Measurements from ENCODE around the gene ACTN1.
A peak's percentile ranks its signal among the peaks of the same experiment; 100 is the strongest.

The ACTN1 gene

DNA sequence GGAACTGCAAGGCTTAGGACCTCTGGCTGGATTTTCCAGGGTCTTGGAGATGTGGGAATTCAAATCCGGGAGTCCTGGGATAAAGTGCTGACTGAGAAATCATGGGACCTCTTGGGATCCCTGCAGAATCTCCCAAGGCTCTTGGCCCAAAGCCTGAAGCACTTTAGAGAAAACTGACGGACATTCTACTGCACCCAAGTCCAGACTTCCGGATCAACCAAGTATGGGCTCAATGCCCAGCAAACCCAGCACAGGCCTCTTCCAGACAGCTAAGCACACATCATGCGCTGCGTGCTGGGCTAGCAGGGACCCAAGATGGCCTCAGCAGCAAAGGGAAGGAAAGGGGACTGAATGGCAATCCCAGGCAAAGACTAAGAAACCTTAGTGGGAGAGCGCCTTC lies 85.0 kb downstream of the ACTN1 start:
- Mint-ChIP-seq H3K9me3 (peaks cover 0 to 7% of the 10 kb centered on the region in 2 donors), H3K4me1 (ENCODE audit: low read depth in 2 of 2) (peaks cover 7 to 12% of the 10 kb centered on the region in 2 donors), H3K27me3 (no peaks in the 10 kb centered on the region), H3K36me3 (ENCODE audit: insufficient read depth) (peaks cover 7% of the 10 kb centered on the region), H3K27ac (no peak overlapping the region), H3K4me3 (no peak overlapping the region)
- ATAC-seq (replicated peaks) (no peak), DNase-seq (no peak)

DNA sequence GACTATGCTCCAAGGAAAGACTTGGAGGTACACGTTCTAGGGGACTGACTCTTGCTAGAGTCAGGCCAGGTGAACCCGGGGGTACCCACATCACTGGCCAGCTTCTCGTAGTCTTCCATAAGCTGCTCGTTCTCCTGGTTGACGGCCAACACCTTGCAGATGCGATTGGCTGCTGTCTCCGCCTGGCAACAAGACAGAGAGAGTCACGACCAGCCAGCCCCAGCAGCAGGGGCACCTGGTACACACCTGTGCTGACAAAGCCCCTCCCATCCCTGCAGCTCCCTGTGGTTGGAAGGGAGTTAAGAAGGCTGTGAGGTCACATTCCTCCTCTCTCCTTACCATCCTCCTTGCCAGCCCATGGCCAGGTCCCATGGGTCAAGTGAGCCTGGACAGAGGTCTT lies 85.5 kb downstream of the ACTN1 start:
- ATAC-seq (replicated peaks) (no peak), DNase-seq (no peak)
- Mint-ChIP-seq H3K27ac (no peak overlapping the region), H3K4me3 (no peak overlapping the region), H3K9me3 (peaks cover 0 to 1% of the 10 kb centered on the region in 2 donors), H3K36me3 (ENCODE audit: insufficient read depth) (peaks cover 1% of the 10 kb centered on the region), H3K27me3 (no peaks in the 10 kb centered on the region), H3K4me1 (ENCODE audit: low read depth in 2 of 2) (peaks cover 2 to 11% of the 10 kb centered on the region in 2 donors)

DNA sequence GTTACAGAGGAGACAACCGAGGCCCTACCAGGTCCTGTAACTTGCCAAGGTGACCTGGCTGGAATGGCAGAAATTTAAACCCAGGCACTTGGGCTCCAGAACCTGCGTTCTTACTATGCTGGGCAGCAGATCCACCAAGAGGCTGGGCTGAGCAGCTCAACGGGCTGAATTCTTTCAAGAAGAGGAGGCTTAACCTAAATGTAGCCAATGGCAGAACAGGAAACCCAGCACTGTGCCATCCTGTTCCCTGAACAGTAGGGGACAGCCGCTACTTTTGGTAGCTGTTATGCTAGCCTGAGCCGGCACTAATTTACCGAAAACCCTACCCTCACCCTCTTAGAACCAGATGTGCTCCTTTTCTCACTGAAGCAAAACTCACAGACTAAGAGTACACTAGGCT lies 86.1 kb downstream of the ACTN1 start:
- H3K9me3 Mint-ChIP-seq = no peaks in the 10 kb centered on the region
- H3K27me3 Mint-ChIP-seq = no peaks in the 10 kb centered on the region
- DNase-seq (no peak), ATAC-seq (replicated peaks) (no peak)
- no peak overlapping the region for H3K27ac Mint-ChIP-seq
- no peak overlapping the region for H3K4me3 Mint-ChIP-seq
- no peaks in the 10 kb centered on the region for H3K36me3 Mint-ChIP-seq (ENCODE audit: insufficient read depth)
- H3K4me1 Mint-ChIP-seq (ENCODE audit: low read depth in 2 of 2) = peaks cover 0 to 5% of the 10 kb centered on the region in 2 donors

DNA sequence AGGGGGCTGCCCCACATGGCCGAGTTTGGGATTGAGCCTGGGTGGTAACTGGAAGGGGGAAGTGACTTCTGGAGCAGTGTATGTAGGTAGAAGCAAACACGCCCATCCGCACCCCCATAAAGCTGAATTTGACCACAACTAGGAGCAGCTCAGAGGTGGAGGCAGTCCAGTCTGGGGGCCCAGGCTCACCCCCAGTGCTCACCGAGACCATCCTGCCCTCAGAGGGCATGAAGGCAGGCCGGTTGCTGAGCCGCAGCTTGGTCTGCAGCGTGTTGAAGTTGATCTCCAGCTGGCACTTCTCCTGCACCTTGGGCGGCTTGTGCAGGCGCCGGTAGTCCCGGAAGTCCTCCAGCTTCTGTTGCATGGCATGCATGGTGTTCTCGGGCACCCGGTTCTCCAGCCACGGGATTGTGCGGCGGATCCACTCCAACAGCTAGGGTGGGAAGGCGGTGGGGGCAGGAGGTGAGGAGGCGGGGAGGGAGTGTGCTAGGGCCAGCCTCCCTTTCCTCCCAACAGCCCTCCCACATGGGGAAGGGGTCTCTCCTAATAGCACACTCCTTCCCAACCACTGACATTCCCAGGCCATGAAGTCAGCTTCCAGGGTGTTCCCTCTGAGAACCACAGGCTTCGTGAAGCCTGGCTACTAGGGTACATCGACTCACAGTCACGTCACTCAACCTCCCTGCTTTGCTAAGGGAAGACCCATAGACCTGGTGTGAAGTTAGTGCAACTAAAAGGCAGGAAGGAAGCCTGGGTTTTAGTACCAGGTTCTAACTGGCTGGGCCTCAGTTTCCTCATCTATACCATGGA lies 87.0 kb downstream of the ACTN1 start:
- Mint-ChIP-seq H3K27ac (no peak overlapping the region), H3K4me1 (ENCODE audit: low read depth in 2 of 2) (no peaks in the 10 kb centered on the region), H3K27me3 (no peaks in the 10 kb centered on the region), H3K4me3 (no peak overlapping the region), H3K9me3 (no peaks in the 10 kb centered on the region), H3K36me3 (ENCODE audit: insufficient read depth) (no peaks in the 10 kb centered on the region)
- ATAC-seq (replicated peaks) (no peak), DNase-seq (no peak)

DNA sequence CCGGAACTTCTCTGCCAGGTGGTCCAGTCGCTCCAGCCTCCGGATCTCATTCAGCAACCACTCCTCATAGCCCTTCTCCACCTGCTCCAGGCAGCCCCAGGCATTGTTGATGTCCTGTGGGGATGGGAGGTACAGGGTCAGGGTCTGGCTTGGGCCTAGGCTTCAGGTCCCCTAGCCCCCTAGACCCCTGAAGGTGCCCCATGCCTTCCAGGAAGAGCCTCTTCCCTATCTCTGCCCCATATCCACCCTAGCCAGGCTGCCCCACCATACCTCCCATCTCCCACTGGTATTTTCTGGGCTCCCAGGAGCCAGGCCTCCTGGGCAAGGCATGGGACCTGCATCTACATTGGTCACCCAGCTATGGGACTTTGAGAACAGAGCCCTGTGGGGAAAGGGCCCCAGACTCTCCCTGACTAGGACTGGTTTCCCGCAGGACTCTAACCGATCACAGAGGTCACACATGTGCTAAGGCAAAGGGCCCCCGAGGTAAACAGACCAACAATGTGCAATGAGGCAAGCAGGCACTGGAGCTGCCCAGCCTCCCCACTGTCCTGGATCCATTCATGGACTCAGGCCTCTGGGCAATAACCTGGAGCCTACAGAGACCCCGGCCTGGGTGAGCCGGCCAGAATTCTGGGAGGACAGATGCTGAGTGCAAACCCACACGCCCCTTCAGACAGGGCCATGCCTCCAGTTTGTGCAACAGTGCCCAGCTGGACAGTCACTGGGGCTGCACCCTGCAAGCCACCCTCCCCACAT lies 88.8 kb downstream of the ACTN1 start:
- no peak for DNase-seq
- H3K27ac Mint-ChIP-seq = no peak overlapping the region

DNA sequence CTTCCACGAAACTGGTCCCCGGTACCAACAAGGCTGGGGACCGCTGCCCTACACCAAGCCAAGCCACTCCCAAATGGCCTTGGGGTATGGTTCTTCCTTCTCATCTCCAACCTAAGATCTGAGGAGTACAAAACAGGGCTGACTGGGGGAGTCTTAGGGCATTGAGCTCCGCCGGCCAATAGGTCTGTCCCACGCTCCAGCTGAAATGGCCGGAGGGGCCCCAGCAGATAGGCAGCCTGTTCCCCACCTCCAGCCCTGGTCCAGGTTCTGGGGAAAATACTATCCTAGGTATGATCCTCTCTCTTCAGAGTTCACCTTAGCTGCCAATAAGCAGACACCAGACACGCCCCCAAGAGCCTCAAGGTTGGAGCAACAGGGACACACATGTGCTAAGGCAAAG lies 90.2 kb downstream of the ACTN1 start:
- no peak overlapping the region for H3K27ac Mint-ChIP-seq
- DNase-seq = no peak
- H3K36me3 Mint-ChIP-seq (ENCODE audit: insufficient read depth) = peaks cover 3% of the 10 kb centered on the region

More for the DNA sequence above, 88.8 kb downstream of the ACTN1 start:
- no peak overlapping the region for H3K4me3 Mint-ChIP-seq
- no peaks in the 10 kb centered on the region for H3K4me1 Mint-ChIP-seq (ENCODE audit: low read depth in 2 of 2)
- H3K9me3 Mint-ChIP-seq = no peaks in the 10 kb centered on the region
- no peak for ATAC-seq (replicated peaks)
- H3K36me3 Mint-ChIP-seq (ENCODE audit: insufficient read depth) = peaks cover 3% of the 10 kb centered on the region
- no peaks in the 10 kb centered on the region for H3K27me3 Mint-ChIP-seq

DNA sequence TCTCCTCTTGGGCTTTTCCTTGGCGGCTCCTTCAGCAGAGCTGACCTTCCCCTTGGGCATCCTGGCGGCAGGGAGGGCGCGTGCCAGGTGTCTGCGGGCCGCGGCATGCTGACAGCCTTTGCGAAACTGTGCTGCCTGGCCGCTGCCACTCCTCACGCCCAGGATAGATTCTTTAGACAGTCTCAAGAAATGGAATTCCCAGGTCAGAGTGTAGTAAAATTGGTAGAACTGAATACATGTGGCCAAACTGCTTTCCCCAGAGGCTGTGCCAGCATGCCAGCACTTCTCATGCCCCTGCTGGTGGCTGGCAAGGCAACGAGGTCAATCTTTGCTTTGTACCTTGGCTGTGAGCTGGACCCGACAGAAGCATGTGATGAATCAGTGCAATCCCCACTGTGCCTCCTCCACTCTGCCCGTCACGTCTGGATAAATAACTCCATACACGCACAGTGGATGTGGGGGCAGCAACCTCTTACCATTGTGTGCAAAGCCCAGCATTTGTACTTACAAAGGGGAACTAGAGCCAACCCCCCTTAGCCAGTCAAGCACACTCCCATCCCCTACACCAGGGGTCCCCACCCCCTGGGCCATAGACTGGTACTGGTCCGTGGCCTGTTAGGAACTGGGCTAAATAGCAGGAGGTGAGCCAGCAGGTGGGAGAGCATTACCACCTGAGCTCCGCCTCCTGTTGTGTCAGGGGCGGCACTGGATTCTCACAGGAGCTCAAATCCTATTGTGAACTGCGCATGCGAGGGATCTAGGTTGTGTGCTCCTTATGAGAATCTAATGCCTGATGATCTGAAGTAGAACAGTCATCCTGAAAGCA lies 90.9 kb downstream of the ACTN1 start:
- ATAC-seq (replicated peaks) (no peak), DNase-seq (no peak)
- no peaks in the 10 kb centered on the region for H3K9me3 Mint-ChIP-seq
- peaks cover 3% of the 10 kb centered on the region for H3K36me3 Mint-ChIP-seq (ENCODE audit: insufficient read depth)
- H3K27me3 Mint-ChIP-seq = no peaks in the 10 kb centered on the region
- H3K4me1 Mint-ChIP-seq (ENCODE audit: low read depth in 2 of 2) = no peaks in the 10 kb centered on the region
- peak overlapping the region in 1 of 2 donors; percentile 42 for H3K27ac Mint-ChIP-seq
- no peak overlapping the region for H3K4me3 Mint-ChIP-seq

More for the DNA sequence above, 90.2 kb downstream of the ACTN1 start:
- no peak for ATAC-seq (replicated peaks)
- Mint-ChIP-seq H3K9me3 (no peaks in the 10 kb centered on the region), H3K4me1 (ENCODE audit: low read depth in 2 of 2) (no peaks in the 10 kb centered on the region), H3K27me3 (no peaks in the 10 kb centered on the region), H3K4me3 (no peak overlapping the region)

DNA sequence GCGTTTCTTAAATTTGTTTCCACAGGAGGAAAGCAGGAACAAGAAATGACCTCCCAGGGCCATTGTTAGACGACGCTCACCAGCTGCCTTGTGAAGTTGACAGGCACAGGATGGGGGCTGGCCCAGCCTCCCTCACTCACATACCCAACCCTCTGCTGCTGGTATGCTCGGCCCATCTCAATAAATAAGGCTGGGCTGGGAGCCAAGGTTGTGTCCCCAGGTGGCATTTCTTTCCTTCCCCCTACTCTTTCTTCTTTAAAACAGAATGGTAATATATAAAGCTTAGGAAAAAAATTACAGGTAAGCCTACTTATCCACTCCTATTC lies 93.0 kb downstream of the ACTN1 start:
- Mint-ChIP-seq H3K4me1 (ENCODE audit: low read depth in 2 of 2) (peaks cover 0 to 4% of the 10 kb centered on the region in 2 donors), H3K27me3 (no peaks in the 10 kb centered on the region), H3K36me3 (ENCODE audit: insufficient read depth) (peaks cover 3% of the 10 kb centered on the region), H3K27ac (no peak overlapping the region), H3K9me3 (no peaks in the 10 kb centered on the region), H3K4me3 (no peak overlapping the region)
- DNase-seq (no peak), ATAC-seq (replicated peaks) (no peak)

DNA sequence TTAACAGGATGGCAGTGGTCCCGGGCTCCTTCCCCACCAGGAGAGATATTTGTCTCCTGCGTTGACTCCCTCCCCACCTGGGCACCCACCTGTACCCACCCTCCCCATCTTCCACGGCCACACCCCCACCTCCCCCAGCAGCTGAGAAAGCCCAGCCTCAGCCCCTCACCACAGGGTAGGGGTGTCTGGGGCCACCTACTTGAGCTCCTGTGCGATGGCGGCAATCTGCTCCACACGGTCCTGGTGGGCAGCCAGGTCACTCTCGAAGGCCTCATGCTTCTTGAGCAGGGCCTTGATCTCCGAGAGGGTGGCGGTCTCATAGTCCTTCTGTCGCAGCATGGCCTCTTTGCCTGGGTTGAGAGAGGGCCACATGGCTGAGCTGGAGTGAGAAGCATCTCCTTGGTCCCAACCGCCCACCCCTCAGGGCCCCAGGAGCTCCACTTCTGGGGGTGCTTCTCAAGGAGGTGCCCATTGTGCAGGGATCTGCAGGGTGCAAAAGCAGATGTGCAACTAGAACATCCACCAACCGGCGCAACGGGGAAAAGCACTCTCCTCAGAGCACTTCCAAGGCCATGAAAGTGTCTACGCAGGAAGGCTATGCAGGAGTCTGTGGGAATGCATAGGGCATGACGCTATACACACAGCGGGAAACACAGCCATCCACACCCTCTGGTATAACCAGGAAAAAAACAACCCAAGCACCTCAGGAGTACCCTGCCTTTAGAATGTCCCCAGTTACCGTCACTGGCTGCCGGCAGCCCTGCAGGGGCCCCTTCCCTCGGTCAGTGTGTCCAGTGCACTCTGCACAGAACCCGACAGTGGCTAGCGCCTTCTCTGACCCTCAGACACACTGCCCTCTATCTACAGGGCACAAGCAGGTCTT lies 93.6 kb downstream of the ACTN1 start:
- H3K27ac Mint-ChIP-seq = no peak overlapping the region
- peaks cover 0 to 4% of the 10 kb centered on the region in 2 donors for H3K4me1 Mint-ChIP-seq (ENCODE audit: low read depth in 2 of 2)
- DNase-seq (no peak), ATAC-seq (replicated peaks) (no peak)
- H3K9me3 Mint-ChIP-seq = no peaks in the 10 kb centered on the region
- peaks cover 5% of the 10 kb centered on the region for H3K36me3 Mint-ChIP-seq (ENCODE audit: insufficient read depth)
- H3K27me3 Mint-ChIP-seq = no peaks in the 10 kb centered on the region
- H3K4me3 Mint-ChIP-seq = no peak overlapping the region

DNA sequence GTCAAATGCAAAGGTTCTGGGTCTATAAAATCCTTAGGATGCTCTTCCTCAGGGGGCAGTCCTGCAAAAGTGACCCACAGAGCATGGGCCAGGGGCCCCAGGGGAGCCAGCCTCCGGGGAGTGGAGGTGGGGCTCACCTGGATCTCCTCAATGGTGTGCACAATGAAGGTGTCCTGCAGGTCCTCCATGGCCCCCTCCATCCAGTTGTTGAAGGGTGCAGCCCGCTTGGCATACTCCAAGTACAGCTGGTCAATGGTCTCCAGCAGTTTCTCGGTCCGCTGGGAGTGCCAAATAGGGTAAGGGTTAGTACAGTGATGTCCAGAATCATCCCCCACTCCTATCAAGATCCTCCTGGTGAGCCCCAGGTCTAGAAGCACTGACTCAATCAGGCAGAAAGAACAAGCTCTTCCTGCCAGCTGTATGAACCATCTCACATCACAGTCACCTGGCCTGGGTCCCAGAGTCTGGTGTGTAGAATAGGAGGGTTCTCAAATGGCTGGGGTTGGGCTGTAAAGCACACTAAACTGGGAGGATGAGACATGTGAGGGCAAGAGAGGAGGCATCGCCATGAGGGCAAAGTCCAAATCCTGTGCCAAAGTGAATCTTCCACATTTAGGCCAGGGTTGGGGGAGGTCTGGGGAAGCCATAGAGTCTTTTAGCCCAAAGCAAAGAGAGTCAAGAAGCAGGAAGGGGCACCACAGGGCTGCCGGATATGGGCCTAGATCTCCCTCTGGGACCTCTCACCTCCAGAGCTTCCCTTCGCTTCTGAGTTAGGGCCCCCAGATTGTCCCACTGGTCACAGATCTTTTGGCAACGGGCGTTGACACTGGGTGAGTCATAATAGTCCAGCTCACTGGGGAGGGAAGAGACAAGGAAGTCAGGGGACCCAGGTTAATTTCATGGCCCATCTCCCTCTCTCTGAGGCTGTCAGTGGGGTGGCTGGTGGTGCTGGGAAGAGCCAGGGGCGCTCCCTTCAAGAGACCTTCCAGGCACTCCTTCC lies 94.8 kb downstream of the ACTN1 start:
- no peak for DNase-seq
- no peak overlapping the region for H3K4me3 Mint-ChIP-seq
- H3K27ac Mint-ChIP-seq = peak overlapping the region in 1 of 2 donors; percentile 85
- no peaks in the 10 kb centered on the region for H3K27me3 Mint-ChIP-seq
- no peak for ATAC-seq (replicated peaks)
- peaks cover 6% of the 10 kb centered on the region for H3K36me3 Mint-ChIP-seq (ENCODE audit: insufficient read depth)
- H3K4me1 Mint-ChIP-seq (ENCODE audit: low read depth in 2 of 2) = peaks cover 0 to 4% of the 10 kb centered on the region in 2 donors
- H3K9me3 Mint-ChIP-seq = no peaks in the 10 kb centered on the region

DNA sequence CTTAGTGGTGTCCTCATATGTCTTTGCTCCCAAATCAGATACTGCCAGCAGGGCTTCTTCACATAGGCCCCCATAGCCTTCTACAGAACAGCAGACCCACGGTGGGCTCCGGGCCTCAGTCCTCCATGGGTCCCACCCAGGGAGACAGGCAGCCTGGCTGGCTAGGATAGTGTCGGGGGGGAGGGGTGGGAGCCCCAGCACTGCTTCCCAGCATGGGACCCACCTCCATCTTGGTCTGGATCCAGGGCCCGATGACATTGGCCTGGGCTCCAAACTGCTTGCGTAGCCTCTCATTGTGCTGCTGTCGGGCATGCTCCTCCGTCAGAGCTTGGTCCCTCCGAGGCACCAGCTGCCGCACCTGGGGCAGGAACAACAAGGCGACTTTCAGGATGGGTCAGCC lies 96.9 kb downstream of the ACTN1 start:
- no peaks in the 10 kb centered on the region for H3K9me3 Mint-ChIP-seq
- H3K27me3 Mint-ChIP-seq = no peaks in the 10 kb centered on the region
- no peak overlapping the region for H3K4me3 Mint-ChIP-seq
- DNase-seq (no peak), ATAC-seq (replicated peaks) (no peak)
- peaks cover 6% of the 10 kb centered on the region for H3K36me3 Mint-ChIP-seq (ENCODE audit: insufficient read depth)
- H3K27ac Mint-ChIP-seq = no peak overlapping the region
- H3K4me1 Mint-ChIP-seq (ENCODE audit: low read depth in 2 of 2) = peaks cover 0 to 4% of the 10 kb centered on the region in 2 donors

DNA sequence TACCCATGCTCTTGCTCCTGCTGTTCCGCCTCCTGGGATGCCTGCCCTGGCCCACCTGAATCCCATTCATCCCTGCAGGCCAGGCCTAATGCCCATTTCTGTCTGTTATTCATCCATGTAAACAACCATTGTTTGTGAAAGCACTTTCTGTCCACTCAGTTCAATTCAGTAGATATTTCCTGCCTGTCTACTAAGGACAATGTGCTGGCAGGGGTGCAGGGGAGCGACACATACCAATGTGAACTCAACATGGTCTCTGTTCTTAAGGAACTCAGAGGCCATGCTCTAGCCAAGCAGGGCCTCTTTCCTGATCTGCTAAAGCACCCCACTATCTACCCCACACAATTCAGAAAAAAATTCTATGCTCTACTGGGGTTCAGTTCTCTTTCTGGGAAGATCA lies 97.7 kb downstream of the ACTN1 start:
- Mint-ChIP-seq H3K4me3 (no peak overlapping the region), H3K4me1 (ENCODE audit: low read depth in 2 of 2) (peaks cover 0 to 4% of the 10 kb centered on the region in 2 donors), H3K9me3 (no peaks in the 10 kb centered on the region), H3K27ac (no peak overlapping the region), H3K27me3 (no peaks in the 10 kb centered on the region), H3K36me3 (ENCODE audit: insufficient read depth) (peaks cover 6% of the 10 kb centered on the region)
- no peak for DNase-seq
- ATAC-seq (replicated peaks) = no peak
